GM19351 (cell line): ENCODE data around the gene NTSR2.

Experiments
- ATAC-seq: cut with Tn5 transposase; IDR thresholded peaks from one replicate; pipeline ENCODE4 v1.9.1; 2021; ENCODE audit warnings: mild to moderate bottlenecking, moderate library complexity; ENCODE audit not compliant: unreplicated experiment

Gene NTSR2

GRCh38 chr2:11658208-11659114 is 11.5 kb downstream of the NTSR2 start:
- ATAC-seq: no peak

GRCh38 chr2:11657646-11658045 is 12.3 kb downstream of the NTSR2 start:
- no peak for ATAC-seq

- no peak for ATAC-seq
Observed at GRCh38 chr2:11657195-11657594, 12.8 kb downstream of the NTSR2 start.

GRCh38 chr2:11656671-11657101 is 13.3 kb downstream of the NTSR2 start:
- ATAC-seq: no peak

- ATAC-seq: no peak
Observed at GRCh38 chr2:11656252-11656651, 13.7 kb downstream of the NTSR2 start.

GRCh38 chr2:11655495-11655894 is 14.5 kb downstream of the NTSR2 start:
- ATAC-seq: no peak

- no peak for ATAC-seq
Observed at GRCh38 chr2:11652553-11652952, 17.4 kb downstream of the NTSR2 start.

- no peak for ATAC-seq
Observed at GRCh38 chr2:11651856-11652548, 18.0 kb downstream of the NTSR2 start.

GRCh38 chr2:11649093-11649492 is 20.9 kb downstream of the NTSR2 start:
- no peak for ATAC-seq

- no peak for ATAC-seq
Observed at GRCh38 chr2:11647834-11648600, 22.0 kb downstream of the NTSR2 start.

GRCh38 chr2:11646530-11646929 is 23.5 kb downstream of the NTSR2 start:
- ATAC-seq: no peak

- no peak for ATAC-seq
Observed at GRCh38 chr2:11644293-11644692, 25.7 kb downstream of the NTSR2 start.

- ATAC-seq: no peak
Observed at GRCh38 chr2:11642972-11643371, 27.0 kb downstream of the NTSR2 start.

GRCh38 chr2:11640132-11640531 is 29.9 kb downstream of the NTSR2 start:
- no peak for ATAC-seq

- no peak for ATAC-seq
Observed at GRCh38 chr2:11639503-11639902, 30.5 kb downstream of the NTSR2 start.

GRCh38 chr2:11637546-11637945 is 32.4 kb downstream of the NTSR2 start:
- ATAC-seq: no peak

- no peak for ATAC-seq
Observed at GRCh38 chr2:11636593-11637295, 33.3 kb downstream of the NTSR2 start.

GRCh38 chr2:11635141-11635540 is 34.9 kb downstream of the NTSR2 start:
- no peak for ATAC-seq

- no peak for ATAC-seq
Observed at GRCh38 chr2:11634584-11634983, 35.4 kb downstream of the NTSR2 start.

- no peak for ATAC-seq
Observed at GRCh38 chr2:11633923-11634478, 36.0 kb downstream of the NTSR2 start.
